Activated CD4-positive, alpha-beta memory T cell treated with anti-CD3 and anti-CD28 coated beads, Interleukin-2, amount 10 ng/mL, durations not matched to agents 7 days and 5 days (primary cell): Measurements from ENCODE around the gene AGBL2. TPM values are rescaled to one million over a fixed set of nuclear protein-coding genes. Genes with fewer than 3 reads are reported as not detected.
"Not testable (repeated sequence)": the region's sequence is repeated elsewhere in the genome, so short reads cannot be mapped to it uniquely, and the experiment has no call there.

Source experiments
- CTCF ChIA-PET: fragments of 350-600 bp; sonication (Branson Sonifier 250); formaldehyde crosslinking; loops from one replicate; lab custom pipeline; 2021; ENCODE audit warnings: antibody characterized with exemption, inconsistent platforms; lab: Charles Lee
- POLR2A ChIA-PET: fragments of 350-600 bp; sonication (Branson Sonifier 250); formaldehyde crosslinking; loops from one replicate; lab custom pipeline; 2021; ENCODE audit warnings: antibody characterized with exemption; lab: Charles Lee
- DNase-seq: peaks from one replicate; pipeline ENCODE4 v3.0.0-alpha.2; 2020
- H3K27ac Mint-ChIP-seq: one replicate; pipeline ENCODE4 v1.8.0; 2021; ENCODE audit warnings: mild to moderate bottlenecking, mixed read lengths
- H3K27me3 Mint-ChIP-seq: one replicate; pipeline ENCODE4 v1.8.0; 2021; ENCODE audit warnings: mixed read lengths
- H3K36me3 Mint-ChIP-seq: one replicate; pipeline ENCODE4 v1.8.0; 2021; ENCODE audit warnings: low read depth, mixed read lengths
- H3K4me1 Mint-ChIP-seq: one replicate; pipeline ENCODE4 v1.8.0; 2021; ENCODE audit warnings: mixed read lengths
- H3K4me3 Mint-ChIP-seq: one replicate; pipeline ENCODE4 v1.8.0; 2021; ENCODE audit warnings: mild to moderate bottlenecking, mixed read lengths
- H3K9me3 Mint-ChIP-seq: one replicate; pipeline ENCODE4 v1.8.0; 2021; ENCODE audit warnings: mixed read lengths
- total RNA-seq, 2 experiments: library from RNA; stranded (reverse); gene quantifications; one replicate each; pipeline ENCODE4 v1.2.3, GENCODE V29; 2021

Gene AGBL2
- total RNA-seq: 1 to 10 TPM; 5.9 to 7.7 TPM

- Mint-ChIP-seq H3K27me3 (no peaks in the 10 kb centered on the region), H3K4me1 (peaks cover 34% of the 10 kb centered on the region), H3K4me3 (peak within 1 kb of the TSS; percentile 87), H3K9me3 (no peaks in the 10 kb centered on the region), H3K27ac (peak within 1 kb of the TSS; percentile 91), H3K36me3 (peaks cover 35% of the 10 kb centered on the region)
- ChIA-PET CTCF (interaction anchor here (0.7 to 3.3 kb wide), 7 partner anchors 74 to 501 kb away, joined by 3 to 22 read pairs (median 3); partner anchors contain the start of genes KBTBD4, MTCH2 and NDUFS3), POLR2A (interaction anchor here (0.6 to 4.4 kb wide), 19 partner anchors 10 to 1015 kb away, joined by 3 to 23 read pairs (median 3); partner anchors contain the start of genes ARHGAP1, FNBP4, KBTBD4 and NDUFS3)
- peak; percentile 89 for DNase-seq
Measured at GRCh38 chr11:47715082-47715669, at the start of gene AGBL2. Gene AGBL2, minus strand, starts transcription at chr11:47715369. Its CDS starts 719 bp downstream, at chr11:47714650.

GRCh38 chr11:47759291-47759690 is 44.1 kb upstream of the AGBL2 start:
- POLR2A ChIA-PET: interaction anchor here (0.8 to 1.2 kb wide), 3 partner anchors 11 to 44 kb away, joined by 3 to 4 read pairs (median 3); partner anchors contain the start of gene AGBL2
- H3K27me3 Mint-ChIP-seq, H3K4me3 Mint-ChIP-seq, CTCF ChIA-PET, H3K27ac Mint-ChIP-seq, H3K9me3 Mint-ChIP-seq, DNase-seq, H3K4me1 Mint-ChIP-seq: not testable (repeated sequence)
- peaks cover 69% of the 10 kb centered on the region for H3K36me3 Mint-ChIP-seq

GRCh38 chr11:47756208-47756607 is 41.0 kb upstream of the AGBL2 start:
- Mint-ChIP-seq H3K36me3 (peaks cover 80% of the 10 kb centered on the region), H3K27me3 (no peaks in the 10 kb centered on the region), H3K9me3 (no peaks in the 10 kb centered on the region), H3K27ac (no peak overlapping the region), H3K4me3 (no peak overlapping the region), H3K4me1 (peaks cover 2% of the 10 kb centered on the region)
- no peak for DNase-seq
- POLR2A ChIA-PET: interaction anchor here (0.8 to 1.3 kb wide), 3 partner anchors 9 to 22 kb away, joined by 4 to 5 read pairs (median 5); no protein-coding TSS in a partner anchor
- CTCF ChIA-PET: interaction anchor here (0.6 to 0.7 kb wide), 2 partner anchors 16 to 351 kb away, joined by 3 to 4 read pairs; no protein-coding TSS in a partner anchor

- ChIA-PET POLR2A (no interaction called here), CTCF (no interaction called here)
- Mint-ChIP-seq H3K27ac (no peak overlapping the region), H3K4me3 (no peak overlapping the region), H3K4me1 (peaks cover 2% of the 10 kb centered on the region), H3K9me3 (no peaks in the 10 kb centered on the region), H3K36me3 (peaks cover 63% of the 10 kb centered on the region), H3K27me3 (no peaks in the 10 kb centered on the region)
- DNase-seq: no peak
Measured at GRCh38 chr11:47750725-47751124, 35.6 kb upstream of the AGBL2 start.

GRCh38 chr11:47742494-47742893 is 27.3 kb upstream of the AGBL2 start:
- not testable (repeated sequence) for H3K9me3 Mint-ChIP-seq, H3K27ac Mint-ChIP-seq, DNase-seq, H3K4me1 Mint-ChIP-seq, H3K27me3 Mint-ChIP-seq, H3K4me3 Mint-ChIP-seq
- CTCF ChIA-PET: interaction anchor here (2.2 kb wide), 1 partner anchor 21 kb away, joined by 5 read pairs; no protein-coding TSS in a partner anchor
- peaks cover 61% of the 10 kb centered on the region for H3K36me3 Mint-ChIP-seq
- POLR2A ChIA-PET: interaction anchor here (1.5 kb wide), 1 partner anchor 24 kb away, joined by 6 read pairs; the partner anchor contains the start of gene FNBP4

GRCh38 chr11:47737817-47738216 is 22.6 kb upstream of the AGBL2 start:
- H3K4me1 Mint-ChIP-seq, DNase-seq, H3K4me3 Mint-ChIP-seq, H3K9me3 Mint-ChIP-seq, H3K27ac Mint-ChIP-seq, CTCF ChIA-PET, POLR2A ChIA-PET, H3K27me3 Mint-ChIP-seq: not testable (repeated sequence)
- peaks cover 65% of the 10 kb centered on the region for H3K36me3 Mint-ChIP-seq

GRCh38 chr11:47732271-47732670 is 17.1 kb upstream of the AGBL2 start:
- no peak overlapping the region for H3K4me3 Mint-ChIP-seq
- no peaks in the 10 kb centered on the region for H3K27me3 Mint-ChIP-seq
- peaks cover 1% of the 10 kb centered on the region for H3K4me1 Mint-ChIP-seq
- no peaks in the 10 kb centered on the region for H3K9me3 Mint-ChIP-seq
- ChIA-PET CTCF (no interaction called here), POLR2A (no interaction called here)
- H3K27ac Mint-ChIP-seq: no peak overlapping the region
- no peak for DNase-seq
- peaks cover 84% of the 10 kb centered on the region for H3K36me3 Mint-ChIP-seq

- no peak overlapping the region for H3K4me3 Mint-ChIP-seq
- DNase-seq: no peak
- ChIA-PET CTCF (no interaction called here), POLR2A (no interaction called here)
- no peaks in the 10 kb centered on the region for H3K27me3 Mint-ChIP-seq
- no peaks in the 10 kb centered on the region for H3K9me3 Mint-ChIP-seq
- no peak overlapping the region for H3K27ac Mint-ChIP-seq
- H3K4me1 Mint-ChIP-seq: peaks cover 3% of the 10 kb centered on the region
- peaks cover 80% of the 10 kb centered on the region for H3K36me3 Mint-ChIP-seq
Measured at GRCh38 chr11:47731475-47731874, 16.3 kb upstream of the AGBL2 start.

GRCh38 chr11:47726878-47727514 is 11.8 kb upstream of the AGBL2 start:
- DNase-seq: no peak
- H3K36me3 Mint-ChIP-seq: peaks cover 75% of the 10 kb centered on the region
- ChIA-PET POLR2A (interaction anchor here (2.9 kb wide), 1 partner anchor 11 kb away, joined by 9 read pairs; the partner anchor contains the start of gene AGBL2), CTCF (no interaction called here)
- no peak overlapping the region for H3K27ac Mint-ChIP-seq
- H3K4me3 Mint-ChIP-seq: no peak overlapping the region
- H3K4me1 Mint-ChIP-seq: peaks cover 5% of the 10 kb centered on the region
- H3K27me3 Mint-ChIP-seq: no peaks in the 10 kb centered on the region
- no peaks in the 10 kb centered on the region for H3K9me3 Mint-ChIP-seq

GRCh38 chr11:47726118-47726442 is 10.9 kb upstream of the AGBL2 start:
- H3K27me3 Mint-ChIP-seq: no peaks in the 10 kb centered on the region
- H3K4me1 Mint-ChIP-seq: peaks cover 5% of the 10 kb centered on the region
- H3K27ac Mint-ChIP-seq: peak overlapping the region; percentile 52
- DNase-seq: no peak
- POLR2A ChIA-PET: interaction anchor here (1.8 kb wide), 1 partner anchor 11 kb away, joined by 8 read pairs; the partner anchor contains the start of gene AGBL2
- CTCF ChIA-PET: no interaction called here
- no peak overlapping the region for H3K4me3 Mint-ChIP-seq
- no peaks in the 10 kb centered on the region for H3K9me3 Mint-ChIP-seq
- H3K36me3 Mint-ChIP-seq: peaks cover 73% of the 10 kb centered on the region

- POLR2A ChIA-PET: interaction anchor here (1.8 kb wide), 1 partner anchor 10 kb away, joined by 8 read pairs; the partner anchor contains the start of gene AGBL2
- no peaks in the 10 kb centered on the region for H3K27me3 Mint-ChIP-seq
- H3K36me3 Mint-ChIP-seq: peaks cover 70% of the 10 kb centered on the region
- no peak overlapping the region for H3K4me3 Mint-ChIP-seq
- no peaks in the 10 kb centered on the region for H3K9me3 Mint-ChIP-seq
- CTCF ChIA-PET: no interaction called here
- H3K4me1 Mint-ChIP-seq: peaks cover 5% of the 10 kb centered on the region
- H3K27ac Mint-ChIP-seq: peak overlapping the region; percentile 52
- DNase-seq: no peak
Measured at GRCh38 chr11:47725442-47726117, 10.4 kb upstream of the AGBL2 start.

GRCh38 chr11:47724041-47724729 is 9.0 kb upstream of the AGBL2 start:
- CTCF ChIA-PET: no interaction called here
- Mint-ChIP-seq H3K27me3 (no peaks in the 10 kb centered on the region), H3K27ac (no peak overlapping the region), H3K4me3 (no peak overlapping the region), H3K36me3 (peaks cover 67% of the 10 kb centered on the region), H3K9me3 (no peaks in the 10 kb centered on the region), H3K4me1 (peaks cover 5% of the 10 kb centered on the region)
- DNase-seq: no peak
- POLR2A ChIA-PET: interaction anchor here (0.7 kb wide), 1 partner anchor 42 kb away, joined by 3 read pairs; no protein-coding TSS in a partner anchor
